T47D (cell line): Measurements from ENCODE around the gene ZNF860.

Experiments
- DNase-seq, 2 experiments: peaks; one replicate each; pipeline versions ENCODE4 v3.0.0 to v3.0.0-alpha.2; 2011 to 2012; ENCODE audit warnings: low read depth in 1 of 2, low spot score in 1 of 2
- JUND ChIP-seq: IDR thresholded peaks from 2 replicates; pipeline ENCODE4 v1.6.1; 2012; ENCODE audit warnings: low read depth
- in situ Hi-C: cut with HindIII; loops from 2 replicates; pipeline ENCODE4 v1.10.0; 2016; ENCODE audit warnings: low sequenced_read_pairs, low pct_unique_long_range_greater_than_20kb

ZNF860 gene

GRCh38 chr3:31981206-31982181 lies at the start of gene ZNF860, which contains the start of gene OSBPL10:
Gene ZNF860, plus strand, starts transcription at chr3:31981750. Its CDS starts 7,330 bp downstream, at chr3:31989080.
Gene OSBPL10, minus strand, starts transcription at chr3:31981262. Its CDS starts 83 bp downstream, at chr3:31981179.
- peak; percentile 43 to 94 for DNase-seq
- in situ Hi-C loops = no loop called here
- no peak for TF ChIP-seq JUND

GRCh38 chr3:31932990-31933389 lies 48.6 kb upstream of the ZNF860 start:
- TF ChIP-seq JUND = no peak
- in situ Hi-C loops = no loop called here
- DNase-seq = no peak

DNA sequence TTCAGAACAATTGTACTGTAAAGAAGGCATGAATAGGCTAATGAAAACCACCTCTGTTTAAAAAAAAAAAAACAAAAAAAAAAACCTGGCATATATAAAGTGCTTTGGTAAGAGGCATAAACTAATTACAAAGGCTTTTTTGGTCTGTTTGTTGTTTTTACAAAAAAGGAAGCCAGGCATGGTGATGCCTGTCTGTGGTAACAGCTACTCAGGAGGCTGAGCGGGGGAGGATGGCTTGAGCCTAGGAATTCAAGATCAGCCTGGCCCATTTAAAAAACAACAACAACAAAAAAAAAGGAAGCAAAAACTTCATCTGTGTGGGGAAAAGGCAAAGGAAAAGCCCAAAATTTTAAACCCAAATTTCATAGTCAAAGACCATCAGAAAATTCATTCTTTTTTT lies 47.5 kb upstream of the ZNF860 start:
- TF ChIP-seq JUND = no peak
- no peak for DNase-seq
- in situ Hi-C loops = no loop called here

GRCh38 chr3:31934866-31935265 lies 46.7 kb upstream of the ZNF860 start:
- in situ Hi-C loops = no loop called here
- DNase-seq = peak in 1 of 2 experiments; percentile 67
- TF ChIP-seq JUND = no peak

DNA sequence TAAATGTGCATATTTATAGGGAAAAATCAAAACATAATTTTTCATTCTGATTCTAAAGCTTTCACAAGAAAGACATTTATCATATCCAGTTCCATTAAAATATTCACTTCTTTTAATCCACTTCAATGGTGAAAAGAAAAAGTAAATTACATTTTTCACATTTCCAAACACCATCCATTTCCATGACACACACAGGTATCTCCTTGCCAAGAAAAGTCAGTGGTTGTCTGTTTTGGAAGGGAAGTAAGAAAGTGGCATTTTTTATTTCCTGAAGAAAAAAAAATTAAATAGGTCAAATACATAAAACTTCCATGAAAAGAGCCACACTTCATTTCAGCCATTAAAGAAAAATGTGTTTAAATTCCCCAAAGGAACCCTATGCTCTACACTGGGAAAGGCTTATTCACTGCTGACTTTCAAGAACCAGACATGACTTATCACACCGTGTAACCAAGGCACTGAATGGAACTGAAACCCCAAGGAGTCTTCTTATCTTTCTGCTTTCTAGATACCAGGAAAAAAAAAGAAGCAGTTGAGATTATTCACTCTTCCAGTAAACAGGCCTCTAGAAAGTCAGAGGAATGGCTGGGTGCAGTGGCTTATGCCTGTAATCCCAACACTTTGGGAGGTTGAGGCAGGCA lies 45.0 kb upstream of the ZNF860 start:
- DNase-seq = no peak
- in situ Hi-C loops = no loop called here
- TF ChIP-seq JUND = no peak

DNA sequence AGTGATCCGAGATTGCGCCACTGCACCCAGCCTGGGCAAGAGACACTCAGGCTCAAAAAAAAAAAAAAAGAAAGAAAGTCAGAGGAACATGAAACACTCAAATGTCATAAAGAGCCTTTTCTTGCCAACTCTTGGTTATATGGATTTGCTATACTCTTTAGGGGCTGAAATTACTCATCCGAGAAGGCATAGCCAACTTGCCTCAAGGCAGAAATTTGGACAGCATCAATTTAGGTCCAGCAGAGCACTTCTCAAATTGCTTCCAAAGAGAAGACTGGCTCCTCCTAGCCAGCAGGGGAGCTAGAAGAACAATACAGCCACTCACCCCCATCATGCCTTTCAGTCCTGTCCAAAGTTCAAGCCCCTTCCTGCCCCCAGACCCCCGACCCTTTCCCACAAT lies 44.3 kb upstream of the ZNF860 start:
- no peak for TF ChIP-seq JUND
- DNase-seq = no peak
- in situ Hi-C loops = no loop called here

- no peak for TF ChIP-seq JUND
- no peak for DNase-seq
- in situ Hi-C loops = no loop called here
These were observed 39.1 kb upstream of the ZNF860 start for GRCh38 chr3:31942446-31942845.

- in situ Hi-C loops = no loop called here
- DNase-seq = no peak
- TF ChIP-seq JUND = no peak
These were observed 38.5 kb upstream of the ZNF860 start for GRCh38 chr3:31943041-31943440.

- TF ChIP-seq JUND = no peak
- DNase-seq = no peak
- in situ Hi-C loops = no loop called here
These were observed 35.9 kb upstream of the ZNF860 start for GRCh38 chr3:31945738-31946052.

DNA sequence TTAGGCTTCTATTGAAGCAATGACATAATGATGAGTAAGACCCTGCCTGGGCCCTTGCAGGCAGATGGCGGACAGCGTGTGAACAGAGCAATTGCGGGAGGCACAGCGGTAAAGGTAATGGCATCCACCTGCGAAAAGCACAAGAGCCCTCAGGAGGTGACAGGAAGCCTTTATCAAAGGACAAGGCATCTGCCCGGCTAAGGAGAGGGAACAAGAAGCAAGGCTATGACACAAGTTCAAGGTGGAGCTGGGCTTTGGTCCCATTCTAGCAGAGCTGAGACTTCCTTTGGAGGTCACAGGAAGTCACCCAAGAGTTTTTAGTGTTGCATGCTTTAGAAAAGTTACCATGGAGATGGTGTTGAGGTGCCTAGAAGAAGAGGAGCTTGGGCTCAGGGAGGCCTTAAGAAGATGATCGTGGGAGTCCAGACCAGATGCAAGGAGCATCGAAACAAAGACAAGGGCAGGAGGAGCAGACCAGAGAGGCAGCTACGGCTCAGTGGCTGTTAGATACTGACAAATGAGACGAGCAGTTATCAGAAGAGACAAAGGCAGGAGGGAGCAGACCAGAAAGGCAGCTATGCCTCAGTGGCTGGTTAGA lies 35.0 kb upstream of the ZNF860 start:
- in situ Hi-C loops = no loop called here
- no peak for TF ChIP-seq JUND
- DNase-seq = no peak

DNA sequence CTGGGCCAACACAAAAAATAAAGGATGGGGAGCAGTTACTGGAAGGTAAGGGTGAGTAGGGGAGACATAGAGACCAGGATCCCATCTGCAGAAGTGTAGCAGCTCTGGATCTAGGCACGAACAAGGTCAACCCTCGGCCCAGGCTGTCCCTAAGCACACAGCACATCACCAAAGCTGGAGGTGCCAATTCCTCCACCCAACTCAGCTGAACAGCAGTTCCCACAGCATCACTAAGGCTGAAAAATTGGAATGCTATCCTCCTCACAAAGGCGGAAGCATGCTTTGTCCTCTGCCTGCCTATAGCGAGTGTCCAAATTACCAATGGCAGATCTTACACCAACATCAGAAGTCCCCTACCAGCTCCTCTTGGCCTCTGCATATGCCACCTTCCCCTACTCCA lies 34.4 kb upstream of the ZNF860 start:
- in situ Hi-C loops = no loop called here
- no peak for DNase-seq
- TF ChIP-seq JUND = no peak

- in situ Hi-C loops = no loop called here
These were observed 33.9 kb upstream of the ZNF860 start for GRCh38 chr3:31947671-31948091.

GRCh38 chr3:31948280-31948679 lies 33.3 kb upstream of the ZNF860 start:
- in situ Hi-C loops = no loop called here
- no peak for DNase-seq
- no peak for TF ChIP-seq JUND

More at GRCh38 chr3:31947671-31948091, 33.9 kb upstream of the ZNF860 start:
- no peak for TF ChIP-seq JUND
- DNase-seq = peak in 1 of 2 experiments; percentile 71
